Spleen (tissue), 11 donors: ENCODE data around the gene EPDR1. TPM values are rescaled to one million over a fixed set of nuclear protein-coding genes. Genes with fewer than 3 reads are reported as not detected.

Source experiments
- DNase-seq: peaks from one replicate; pipeline ENCODE4 v3.0.0-alpha.2; 2020
- H3K27ac ChIP-seq, 8 donors: fragments of 200-600 bp; sonication (generic) in 7 of 8; 1 replicate in 4 of 8; 2 replicates in 4 of 8; pipeline versions ENCODE4 v1.5.0 to v1.8.0; 2016 to 2021; ENCODE audit warnings: inconsistent platforms in 4 of 8, mild to moderate bottlenecking in 4 of 8, moderate library complexity in 1 of 8
- H3K27me3 ChIP-seq, 7 donors: fragments of 200-600 bp; sonication (generic) in 6 of 7; replicated peaks in 1 of 7; 1 replicate in 4 of 7; 2 replicates in 3 of 7; pipeline versions ENCODE4 v1.5.0 to v1.8.0; 2016 to 2021; ENCODE audit warnings: inconsistent platforms in 3 of 7, mild to moderate bottlenecking in 1 of 7
- H3K36me3 ChIP-seq, 6 donors: fragments of 200-600 bp; sonication (generic) in 5 of 6; 1 replicate in 4 of 6; 2 replicates in 2 of 6; pipeline versions ENCODE4 v1.5.0 to v1.8.0; 2016 to 2021; ENCODE audit warnings: inconsistent platforms in 2 of 6
- H3K4me1 ChIP-seq, 6 donors: fragments of 200-600 bp; sonication (generic) in 5 of 6; 1 replicate in 3 of 6; 2 replicates in 3 of 6; pipeline versions ENCODE4 v1.5.0 to v1.8.0; 2016 to 2021; ENCODE audit warnings: inconsistent platforms in 3 of 6
- H3K4me3 ChIP-seq, 8 donors: fragments of 200-600 bp; sonication (generic) in 7 of 8; 1 replicate in 4 of 8; 2 replicates in 4 of 8; pipeline versions ENCODE4 v1.5.0 to v1.8.0; 2016 to 2021; ENCODE audit warnings: inconsistent platforms in 4 of 8, mild to moderate bottlenecking in 4 of 8, moderate library complexity in 2 of 8
- H3K9me3 ChIP-seq, 8 donors: fragments of 200-600 bp; sonication (generic) in 7 of 8; 1 replicate in 4 of 8; 2 replicates in 4 of 8; pipeline versions ENCODE4 v1.5.0 to v1.8.0; 2016 to 2021; ENCODE audit warnings: inconsistent platforms in 4 of 8
- POLR2A ChIP-seq, 3 donors: fragments of 450-650 bp; IDR thresholded peaks; one replicate each; pipeline ENCODE4 v1.5.1; 2017; ENCODE audit warnings: antibody characterized with exemption in 3 of 3, mild to moderate bottlenecking in 1 of 3
- POLR2AphosphoS5 ChIP-seq, 3 donors: sonication (generic); formaldehyde crosslinking; IDR thresholded peaks; one replicate each; pipeline ENCODE4 v1.5.1; 2017; ENCODE audit warnings: antibody characterized with exemption in 3 of 3
- WGBS, 5 donors: extraction: QIAGEN DNeasy Blood & Tissue Kit in 3 of 5; methylation state at CpG; one replicate each; pipeline versions ENCODE4 v1.1.5 to v1.1.7; 2013 to 2018; 5-methylcytosine and 5-hydroxymethylcytosine counted together
- intact Hi-C: fragments of 100-400 bp; cut with DNase I; formaldehyde crosslinking; loops from one replicate; pipeline ENCODE4 v1.15.0; 2023; ENCODE audit warnings: low total_unique reads
- polyA plus RNA-seq, 3 donors: library from polyadenylated mRNA; stranded (reverse); fragments of 200-250 nt; gene quantifications; one replicate each; pipeline ENCODE4 v1.2.1, GENCODE V29; 2013
- total RNA-seq, 7 donors: library from RNA; depleted of rRNA in 3 of 7; stranded (reverse); fragments of >200 nt in 3 of 7; fragmentation: NEBNext Ultra II Directional in 4 of 7; extraction: Animal tissue kit (Norgen Biotek cat#: 25700) in 4 of 7; gene quantifications; one replicate each; pipeline versions ENCODE4 v1.1.0 to v1.2.1, GENCODE V29; 2016 to 2021
- TF ChIP-seq, protein P1 (sequence below), 11 experiments: fragments of 200-600 bp in 7 of 11; fragments of 450-650 bp in 4 of 11; sonication (generic) in 4 of 11; IDR thresholded peaks in 8 of 11; conservative IDR thresholded peaks in 3 of 11; 1 replicate in 7 of 11; 2 replicates in 4 of 11; pipeline versions ENCODE4 v1.4.0 to v1.8.0; 2016 to 2021; ENCODE audit warnings: antibody characterized with exemption in 11 of 11, inconsistent platforms in 4 of 11, mild to moderate bottlenecking in 1 of 11
- donor health status: healthy with polysubstance abuse.
- donor health status: DM: no; HTN: no; CAD: no; lungs with moderate emphysema.
- donor health status: DM: no; HTN: no; CAD: no.
- donor health status: Bipolar disorder and iron deficiency.
- donor health status: healthy.
- donor health status: DM: no; HTN: no; CAD: no.
- donor health status: DM: yes; HTN: yes; CAD: no.

EPDR1 gene
- total and polyA plus RNA-seq, 10 donors, result 2.3 to 51.5 (median 14.2) TPM

DNA sequence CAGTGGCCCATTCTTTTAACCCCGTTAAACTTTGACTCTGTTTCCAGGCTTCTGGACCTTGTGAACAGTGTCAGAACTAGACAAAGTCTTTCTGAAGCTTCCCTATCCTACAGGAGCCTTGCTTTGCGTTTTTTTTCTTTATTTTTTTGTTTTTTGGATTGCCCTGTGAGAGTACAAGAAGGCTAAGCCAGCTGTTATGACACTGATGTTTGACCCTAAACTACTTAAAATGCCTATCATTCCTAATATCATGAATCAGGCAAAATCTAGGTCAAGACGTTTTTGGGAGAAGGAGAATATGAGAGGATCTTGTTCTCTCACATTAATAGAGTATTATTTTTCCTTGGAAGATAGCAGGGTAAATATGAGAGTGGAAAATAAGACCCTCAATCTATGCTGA is 79.8 kb downstream of the EPDR1 start:
- H3K9me3 ChIP-seq, result peaks cover 0 to 10% (median 3%) of the 10 kb centered on the region in 8 donors
- H3K36me3 ChIP-seq, result no peaks in the 10 kb centered on the region
- DNase-seq, result no peak
- TF ChIP-seq, protein P1, sequence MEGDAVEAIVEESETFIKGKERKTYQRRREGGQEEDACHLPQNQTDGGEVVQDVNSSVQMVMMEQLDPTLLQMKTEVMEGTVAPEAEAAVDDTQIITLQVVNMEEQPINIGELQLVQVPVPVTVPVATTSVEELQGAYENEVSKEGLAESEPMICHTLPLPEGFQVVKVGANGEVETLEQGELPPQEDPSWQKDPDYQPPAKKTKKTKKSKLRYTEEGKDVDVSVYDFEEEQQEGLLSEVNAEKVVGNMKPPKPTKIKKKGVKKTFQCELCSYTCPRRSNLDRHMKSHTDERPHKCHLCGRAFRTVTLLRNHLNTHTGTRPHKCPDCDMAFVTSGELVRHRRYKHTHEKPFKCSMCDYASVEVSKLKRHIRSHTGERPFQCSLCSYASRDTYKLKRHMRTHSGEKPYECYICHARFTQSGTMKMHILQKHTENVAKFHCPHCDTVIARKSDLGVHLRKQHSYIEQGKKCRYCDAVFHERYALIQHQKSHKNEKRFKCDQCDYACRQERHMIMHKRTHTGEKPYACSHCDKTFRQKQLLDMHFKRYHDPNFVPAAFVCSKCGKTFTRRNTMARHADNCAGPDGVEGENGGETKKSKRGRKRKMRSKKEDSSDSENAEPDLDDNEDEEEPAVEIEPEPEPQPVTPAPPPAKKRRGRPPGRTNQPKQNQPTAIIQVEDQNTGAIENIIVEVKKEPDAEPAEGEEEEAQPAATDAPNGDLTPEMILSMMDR (IDR thresholded peaks at IDR 0.05 in 8 of 11, conservative IDR thresholded peaks at IDR 0.05 in 3 of 11), result no peak
- no peak for TF ChIP-seq POLR2AphosphoS5 (IDR thresholded peaks at IDR 0.05)
- TF ChIP-seq POLR2A (IDR thresholded peaks at IDR 0.05), result no peak
- H3K27ac ChIP-seq, result peak overlapping the region in 7 of 8 donors; percentile 19 to 61 (median 27)
- no peaks in the 10 kb centered on the region for H3K27me3 ChIP-seq
- no peaks in the 10 kb centered on the region for H3K4me1 ChIP-seq
- intact Hi-C loops, result no loop called here
- no peak overlapping the region for H3K4me3 ChIP-seq
- WGBS, 5 donors, result 55 to 72% (median 63%) methylated on average over 3 of the region's 3 CpGs

Other genes starting within 250 kb of the EPDR1 start
- gene GPR141, start 236.9 kb upstream of the EPDR1 start, total RNA-seq, result 10 to 100 TPM in 5 of 7 donors, 1 to 10 TPM in 2; 4.6 to 37.4 (median 16.4) TPM
- 1 to 10 TPM in 2 of 3 donors, under 1 TPM in 1; 0.20 to 1.5 (median 1.0) TPM for gene GPR141, start 236.9 kb upstream of the EPDR1 start, polyA plus RNA-seq
- gene NME8, start 72.0 kb upstream of the EPDR1 start, total RNA-seq, result 1 to 10 TPM in 6 of 7 donors, under 1 TPM in 1; 0.59 to 4.6 (median 2.7) TPM
- 1 to 10 TPM; 1.3 to 2.9 (median 1.5) TPM for gene NME8, start 72.0 kb upstream of the EPDR1 start, polyA plus RNA-seq
- gene SFRP4, start 3.8 kb upstream of the EPDR1 start, total RNA-seq, result 100 to 1,000 TPM in 1 of 7 donors, 10 to 100 TPM in 3, 1 to 10 TPM in 3; 3.0 to 100 (median 29.3) TPM
- gene SFRP4, start 3.8 kb upstream of the EPDR1 start, polyA plus RNA-seq, result 10 to 100 TPM in 1 of 3 donors, 1 to 10 TPM in 1, under 1 TPM in 1; 0.91 to 10.4 (median 2.0) TPM